COLO668 (cell line): Measurements from ENCODE around the gene PDE10A.
"Not testable (repeated sequence)": the region's sequence is repeated elsewhere in the genome, so short reads cannot be mapped to it uniquely, and the experiment has no call there.

Experiments used
- DNase-seq: peaks from one replicate; lab custom pipeline; 2025; ENCODE audit not compliant: unreplicated experiment; lab: John Stamatoyannopoulos, UW

PDE10A gene

DNA sequence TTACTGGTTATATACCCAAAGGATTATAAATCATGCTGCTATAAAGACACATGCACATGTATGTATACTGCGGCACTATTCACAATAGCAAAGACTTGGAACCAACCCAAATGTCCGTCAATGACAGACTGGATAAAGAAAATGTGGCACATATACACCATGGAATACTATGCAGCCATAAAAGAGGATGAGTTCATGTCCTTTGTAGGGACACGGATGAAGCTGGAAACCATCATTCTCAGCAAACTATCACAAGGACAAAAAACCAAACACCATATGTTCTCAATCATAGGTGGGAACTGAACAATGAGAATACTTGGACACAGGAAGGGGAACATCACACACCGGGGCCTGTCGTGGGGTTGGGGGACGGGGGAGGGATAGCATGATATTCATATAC lies 104.9 kb downstream of the PDE10A start:
- not testable (repeated sequence) for DNase-seq

DNA sequence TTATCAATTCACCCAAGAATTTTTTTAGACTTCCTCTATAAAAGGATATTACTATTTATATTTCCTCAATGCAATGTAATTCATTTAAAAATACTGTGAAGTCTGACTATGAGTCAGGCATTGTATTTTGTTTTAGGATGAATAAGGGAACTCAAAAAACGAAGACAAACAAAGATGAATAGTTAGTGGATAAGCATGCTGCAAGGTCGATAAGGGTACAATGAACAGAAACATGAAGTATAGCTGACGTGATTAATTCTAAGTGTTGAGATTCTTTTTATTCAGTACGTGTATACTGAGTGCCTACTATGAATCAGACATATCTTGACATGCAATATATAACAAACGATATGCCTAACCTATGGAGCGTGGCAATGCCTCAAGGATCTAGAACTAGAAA lies 105.4 kb downstream of the PDE10A start:
- no peak for DNase-seq

DNA sequence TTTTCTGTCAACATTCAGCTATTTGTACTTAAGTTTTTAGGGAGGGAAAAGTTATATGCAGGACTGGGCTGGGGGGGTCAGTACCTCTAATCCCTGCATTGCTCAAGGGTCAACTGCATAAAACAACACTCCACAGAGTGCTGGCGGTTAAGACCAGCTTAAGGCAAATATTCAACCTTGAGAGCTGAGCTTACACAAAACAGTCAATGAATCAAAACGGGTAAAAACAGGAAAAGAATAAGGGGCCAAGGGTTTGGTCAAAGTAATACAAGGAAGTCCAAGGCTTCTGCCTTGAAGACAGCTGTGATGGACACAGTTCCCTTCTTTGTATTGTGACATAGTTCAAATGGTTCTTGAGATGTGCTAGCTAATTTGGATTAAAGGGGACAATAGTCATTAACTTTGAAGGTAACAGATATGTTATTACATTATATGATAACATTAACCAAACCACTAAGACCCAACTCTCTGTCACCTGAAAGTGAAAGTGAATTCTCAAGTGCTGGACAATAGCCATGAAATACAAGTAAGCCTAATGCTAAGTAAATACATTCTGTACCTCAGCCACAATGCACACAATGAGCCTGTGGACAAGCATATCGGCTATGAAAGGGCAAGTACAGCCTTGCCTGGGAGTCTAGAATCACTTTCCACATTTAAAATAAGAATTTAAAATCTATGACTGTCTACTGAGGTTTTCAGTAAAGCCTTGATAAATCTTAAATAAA lies 106.8 kb downstream of the PDE10A start:
- DNase-seq = peak; percentile 47

DNA sequence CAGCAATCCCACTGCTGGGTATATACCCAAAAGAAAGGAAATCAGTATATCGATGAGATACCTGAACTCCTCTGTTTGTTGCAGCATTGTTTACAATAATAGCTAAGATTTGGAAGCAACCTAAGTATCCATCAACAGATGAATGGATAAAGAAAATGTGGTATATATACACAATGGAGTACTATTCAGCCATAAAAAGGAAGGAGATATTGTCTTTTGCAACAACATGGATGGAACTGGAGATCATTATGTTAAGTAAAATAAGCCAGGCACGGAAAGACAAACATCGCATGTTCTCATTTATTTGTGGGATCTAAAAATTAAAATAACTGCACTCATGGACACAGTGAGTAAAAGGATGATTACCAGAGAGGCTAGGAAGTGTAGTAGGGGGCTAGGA lies 108.4 kb downstream of the PDE10A start:
- DNase-seq = not testable (repeated sequence)

DNA sequence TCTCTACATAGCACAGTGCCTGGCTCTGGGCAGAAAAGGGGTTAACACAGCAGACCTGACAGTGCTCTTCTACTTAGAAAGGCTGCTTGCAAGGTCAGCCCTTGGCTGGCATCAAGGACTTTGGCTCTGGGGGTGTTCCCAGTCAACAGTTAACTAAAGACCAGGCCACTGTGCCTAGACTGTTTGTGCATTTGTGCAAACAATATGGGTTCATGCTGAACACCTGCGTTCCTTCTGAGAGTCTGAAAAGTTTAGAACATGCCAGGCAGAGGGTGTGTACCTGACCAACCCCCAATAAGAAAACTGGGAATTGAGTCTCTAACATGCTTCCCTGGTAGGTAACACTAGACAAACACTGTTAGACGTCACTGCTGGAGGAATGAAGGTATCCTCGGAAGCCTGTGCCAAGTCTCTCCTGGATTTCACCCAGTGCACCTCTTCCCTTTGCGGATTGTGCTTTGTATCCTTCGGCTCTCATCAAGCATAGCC lies 110.7 kb downstream of the PDE10A start:
- DNase-seq = no peak

DNA sequence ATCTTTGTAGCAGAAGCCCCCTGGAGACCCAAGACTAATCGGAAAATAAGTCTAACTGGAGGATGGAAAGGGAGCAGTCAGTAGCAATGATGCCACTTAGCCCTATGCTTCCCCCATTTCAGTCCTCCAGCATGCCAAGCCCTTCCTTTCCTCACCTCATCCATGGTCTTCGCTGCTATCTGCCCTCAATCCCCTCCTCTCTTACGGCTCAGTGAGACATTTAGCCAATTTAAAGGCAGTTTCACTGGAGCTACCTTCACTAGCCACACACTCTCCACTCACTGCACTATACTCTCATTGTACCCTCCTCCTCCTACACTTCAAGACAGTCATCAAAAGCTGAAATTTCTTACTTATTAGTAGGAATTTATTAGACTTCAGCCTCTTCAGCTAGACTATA lies 111.2 kb downstream of the PDE10A start:
- no peak for DNase-seq

DNA sequence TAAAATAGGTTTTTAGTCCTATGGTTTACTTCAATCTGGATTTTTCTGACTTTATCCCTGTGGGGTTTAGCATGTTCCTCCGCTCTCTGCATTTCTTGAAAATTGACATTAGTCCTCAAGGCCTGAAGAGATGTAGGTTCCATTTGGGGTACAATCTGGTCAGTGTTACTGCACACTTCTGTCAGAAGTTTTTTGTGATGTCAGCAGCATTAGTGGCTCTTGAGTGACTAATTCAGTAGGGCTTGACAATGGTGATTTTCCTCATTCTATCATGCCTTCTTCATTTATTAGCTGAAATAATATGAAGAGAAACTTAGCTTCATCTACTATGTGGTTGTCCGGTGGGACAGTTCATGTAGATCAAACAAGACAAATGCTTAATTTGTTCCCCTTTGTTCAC lies 114.6 kb downstream of the PDE10A start:
- DNase-seq = no peak

DNA sequence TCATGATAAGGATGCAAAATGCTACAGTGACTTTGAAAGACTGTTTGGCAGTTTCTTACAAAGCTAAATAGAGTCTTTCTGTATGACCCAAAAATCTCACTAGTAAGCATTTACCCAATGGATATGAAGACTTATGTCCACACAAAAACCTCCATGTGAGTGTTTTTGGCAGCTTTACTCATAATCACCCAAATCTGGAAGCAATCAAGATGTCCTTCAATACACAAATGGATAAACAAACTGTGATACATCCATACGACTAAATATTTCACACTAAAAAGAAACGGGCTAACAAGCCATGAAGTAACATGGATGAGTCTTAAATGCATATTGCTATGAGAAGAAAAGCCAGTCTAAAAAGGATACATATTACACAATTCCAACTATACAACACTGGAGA lies 117.2 kb downstream of the PDE10A start:
- no peak for DNase-seq

DNA sequence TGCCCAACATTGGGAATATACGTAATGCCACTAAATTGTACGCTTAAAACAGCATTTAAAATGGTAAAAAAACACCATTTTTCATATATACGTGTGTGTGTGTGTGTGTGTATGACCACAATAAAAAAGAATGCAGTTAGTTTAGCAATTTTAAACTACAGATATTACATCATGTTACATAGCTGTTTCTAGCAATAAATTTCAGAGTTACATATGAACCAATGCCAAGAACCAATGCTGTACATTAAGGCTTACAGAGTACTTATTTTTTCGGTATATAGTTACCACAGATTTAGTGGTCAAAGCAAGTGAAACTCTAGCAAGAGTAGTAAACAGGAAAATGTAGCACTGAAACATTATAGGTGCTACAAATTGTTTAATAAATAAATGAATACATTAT lies 119.3 kb downstream of the PDE10A start:
- no peak for DNase-seq

DNA sequence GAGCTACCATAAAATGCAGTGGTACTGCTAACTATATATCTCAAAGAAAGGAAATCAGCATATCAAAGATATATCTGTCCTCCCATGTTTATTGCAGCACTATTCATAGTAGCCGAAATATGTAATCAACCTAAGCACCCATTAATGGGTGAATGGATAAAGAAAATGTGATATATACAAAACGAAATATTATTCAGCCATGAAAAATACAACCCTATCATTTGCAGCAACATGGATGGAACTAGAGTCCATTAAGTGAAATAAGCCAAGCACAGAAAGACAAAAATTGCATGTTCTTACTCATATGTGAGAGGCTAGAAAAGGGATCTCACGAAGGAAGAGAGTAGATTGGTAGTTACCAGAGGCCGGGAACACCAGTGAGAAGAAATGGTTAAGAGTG lies 126.1 kb downstream of the PDE10A start:
- no peak for DNase-seq

DNA sequence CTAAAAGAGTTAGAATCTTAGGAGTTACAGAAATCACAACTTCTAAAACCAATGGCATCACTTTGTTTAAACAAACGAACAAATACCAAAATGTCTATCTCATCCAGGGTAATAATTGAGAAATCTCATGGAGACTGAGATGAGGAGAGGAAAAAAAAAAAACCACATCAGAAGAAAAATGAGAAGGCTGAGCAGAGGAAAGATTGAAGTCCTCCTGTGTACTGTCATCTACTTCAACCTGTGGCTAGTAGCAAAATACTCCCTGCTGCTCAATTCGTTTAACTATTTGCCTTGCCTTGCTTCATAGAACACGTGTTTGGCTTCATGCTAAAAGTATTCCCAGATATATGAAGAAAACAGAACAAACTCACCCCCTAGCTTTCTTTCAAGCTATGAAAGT lies 143.7 kb downstream of the PDE10A start:
- DNase-seq = no peak

DNA sequence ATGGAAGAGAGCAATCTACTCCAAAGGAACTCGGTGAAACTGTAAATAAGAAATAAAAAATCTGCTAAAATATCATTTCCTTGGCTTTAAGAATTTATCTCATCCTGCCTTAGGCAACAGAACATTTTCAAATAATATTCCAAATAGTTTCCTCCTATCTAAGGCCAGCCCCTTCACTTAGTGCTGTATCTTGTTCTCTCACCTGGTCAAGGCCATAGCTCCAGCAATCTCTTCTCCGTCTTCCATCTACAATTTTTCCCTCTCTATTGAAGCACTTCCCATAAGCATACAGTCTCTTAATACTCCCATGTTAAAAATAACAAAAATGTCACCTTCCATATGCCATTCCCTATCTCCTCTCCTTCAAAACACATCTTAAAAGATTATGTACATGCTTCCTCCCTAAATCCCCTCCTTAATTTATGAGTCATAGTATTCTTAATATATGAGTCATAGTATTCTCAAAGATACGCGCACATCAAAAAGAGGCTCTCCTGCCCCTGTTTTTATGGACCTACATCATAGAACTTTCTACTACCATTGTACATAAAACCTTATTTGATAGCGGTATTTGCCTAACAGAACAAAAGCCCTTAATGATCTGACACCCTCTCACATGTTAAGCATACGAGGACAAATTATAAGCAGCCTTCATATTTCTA lies 146.9 kb downstream of the PDE10A start:
- no peak for DNase-seq

DNA sequence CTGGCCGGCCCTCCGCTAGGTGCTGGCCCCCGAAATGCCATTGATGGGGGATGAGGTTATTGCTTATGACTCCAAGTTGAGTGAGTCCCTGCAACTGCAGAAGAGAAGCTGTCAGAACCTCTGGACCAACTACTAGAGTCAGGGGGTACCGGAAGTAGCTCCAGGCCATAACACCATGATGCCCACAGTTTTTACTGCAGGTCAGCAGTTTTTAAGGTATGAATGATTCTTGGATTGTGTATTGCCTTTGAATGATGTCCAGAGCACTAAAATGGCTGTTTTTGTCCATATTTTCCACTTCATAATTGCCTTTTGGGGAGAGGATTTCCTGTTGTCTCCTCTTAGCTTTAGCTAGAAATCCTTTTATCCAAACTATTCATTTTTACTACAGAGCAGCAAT lies 148.4 kb downstream of the PDE10A start:
- DNase-seq = no peak

DNA sequence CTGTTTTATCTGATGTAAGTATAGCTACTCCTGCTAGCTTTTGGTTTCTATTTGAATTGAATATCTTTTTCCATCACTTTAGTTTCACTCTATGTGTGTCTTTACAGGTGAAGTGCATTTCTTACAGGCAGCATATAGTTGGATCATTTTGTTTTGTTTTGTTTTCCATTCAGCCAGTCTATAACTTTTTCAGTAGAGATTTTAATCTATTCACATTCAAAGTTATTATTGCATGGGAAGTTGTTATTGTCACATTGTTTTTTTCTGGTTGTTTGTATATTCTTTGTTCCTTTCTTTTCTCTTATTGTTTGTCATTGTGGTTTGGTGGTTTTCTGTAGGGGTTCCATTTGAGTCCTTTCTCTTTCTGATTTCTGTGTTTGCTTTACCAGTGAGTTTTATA lies 151.2 kb downstream of the PDE10A start:
- DNase-seq = no peak

DNA sequence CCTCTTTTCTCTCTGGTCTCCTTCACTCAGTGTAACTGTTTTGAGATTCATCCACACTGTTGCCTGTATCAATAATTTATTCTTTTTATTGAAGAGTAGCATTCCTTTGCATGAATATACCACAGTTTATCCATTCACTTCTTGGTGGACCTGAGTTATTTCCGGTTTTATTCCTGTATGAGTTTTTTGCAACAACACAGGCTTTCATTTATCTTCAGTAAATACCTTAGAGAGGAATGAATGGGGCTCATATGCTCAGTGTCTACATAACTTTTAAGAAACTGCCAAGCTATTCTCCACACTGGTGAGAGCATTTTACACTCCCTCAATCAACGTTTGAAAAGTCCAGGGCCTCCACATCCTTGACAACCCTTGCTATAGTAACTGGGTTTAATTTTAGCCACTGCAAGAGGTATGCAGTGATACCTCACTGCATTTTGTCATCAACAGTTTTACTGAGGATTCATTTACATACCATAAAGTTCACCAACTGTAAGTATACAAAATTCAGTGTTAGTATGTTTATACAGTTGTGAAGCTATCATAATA lies 154.6 kb downstream of the PDE10A start:
- DNase-seq = no peak

DNA sequence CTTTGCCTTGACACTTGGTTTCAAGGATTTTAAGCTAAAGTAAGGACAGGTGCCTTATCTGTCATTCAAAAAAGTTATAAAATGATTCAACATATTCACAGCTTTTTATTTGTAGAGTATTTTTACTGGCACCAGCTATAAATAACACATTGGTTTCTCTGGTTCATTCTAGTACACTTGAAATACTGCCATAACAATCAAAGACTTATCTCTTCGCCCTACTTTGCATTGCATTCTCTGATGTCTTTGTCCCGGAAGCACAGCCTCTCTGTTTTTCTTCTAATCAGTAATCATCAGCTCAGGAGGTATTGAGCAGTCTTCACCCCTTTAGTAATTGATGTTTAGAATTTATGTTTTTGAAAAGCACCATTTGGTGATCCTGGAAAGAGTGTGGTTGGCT lies 156.4 kb downstream of the PDE10A start:
- DNase-seq = no peak

DNA sequence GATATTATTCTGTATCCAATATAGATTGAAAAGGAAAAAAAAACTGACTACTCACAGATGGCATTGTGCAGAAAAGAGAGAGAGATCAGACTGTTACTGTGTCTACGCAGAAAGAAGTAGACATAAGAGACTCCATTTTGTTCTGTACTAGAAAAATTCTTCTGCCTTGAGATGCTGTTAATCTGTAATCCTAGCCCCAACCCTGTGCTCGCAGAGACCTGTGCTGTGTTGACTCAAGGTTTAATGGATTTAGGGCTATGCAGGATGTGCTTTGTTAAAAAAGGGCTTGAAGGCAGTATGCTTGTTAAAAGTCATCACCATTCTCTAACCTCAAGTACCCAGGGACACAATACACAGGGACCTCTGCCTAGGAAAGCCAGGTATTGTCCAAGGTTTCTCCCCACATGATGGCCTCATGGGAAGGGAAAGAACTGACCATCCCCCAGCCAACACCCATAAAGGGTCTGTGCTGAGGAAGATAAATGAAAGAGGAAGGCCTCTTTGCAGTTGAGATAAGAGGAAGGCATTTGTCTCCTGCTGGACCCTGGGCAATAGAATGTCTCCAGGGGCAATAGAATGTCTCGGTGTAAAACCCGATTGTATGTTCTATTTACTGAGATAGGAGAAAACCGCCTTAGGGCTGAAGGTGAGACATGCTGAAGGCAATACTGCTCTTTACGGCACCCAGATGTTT lies 162.7 kb downstream of the PDE10A start:
- peak; percentile 29 for DNase-seq

DNA sequence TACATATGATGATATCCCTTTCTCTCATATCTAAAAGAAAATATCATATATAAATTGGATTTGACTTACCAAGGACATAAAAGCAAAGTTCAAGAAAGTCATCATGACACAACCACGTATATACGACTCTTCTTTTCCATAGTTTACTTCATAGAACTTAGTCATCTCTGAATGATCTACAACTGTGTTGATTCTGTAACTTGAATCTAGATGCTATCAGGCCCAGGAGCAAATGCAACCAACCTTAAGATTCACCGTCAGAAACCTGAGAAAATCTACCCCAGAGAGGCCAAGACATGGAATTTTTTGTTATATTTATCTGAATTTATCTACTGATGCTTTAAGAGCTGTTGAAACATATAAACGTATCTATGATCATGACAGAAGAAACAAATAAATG lies 165.6 kb downstream of the PDE10A start:
- DNase-seq = no peak

DNA sequence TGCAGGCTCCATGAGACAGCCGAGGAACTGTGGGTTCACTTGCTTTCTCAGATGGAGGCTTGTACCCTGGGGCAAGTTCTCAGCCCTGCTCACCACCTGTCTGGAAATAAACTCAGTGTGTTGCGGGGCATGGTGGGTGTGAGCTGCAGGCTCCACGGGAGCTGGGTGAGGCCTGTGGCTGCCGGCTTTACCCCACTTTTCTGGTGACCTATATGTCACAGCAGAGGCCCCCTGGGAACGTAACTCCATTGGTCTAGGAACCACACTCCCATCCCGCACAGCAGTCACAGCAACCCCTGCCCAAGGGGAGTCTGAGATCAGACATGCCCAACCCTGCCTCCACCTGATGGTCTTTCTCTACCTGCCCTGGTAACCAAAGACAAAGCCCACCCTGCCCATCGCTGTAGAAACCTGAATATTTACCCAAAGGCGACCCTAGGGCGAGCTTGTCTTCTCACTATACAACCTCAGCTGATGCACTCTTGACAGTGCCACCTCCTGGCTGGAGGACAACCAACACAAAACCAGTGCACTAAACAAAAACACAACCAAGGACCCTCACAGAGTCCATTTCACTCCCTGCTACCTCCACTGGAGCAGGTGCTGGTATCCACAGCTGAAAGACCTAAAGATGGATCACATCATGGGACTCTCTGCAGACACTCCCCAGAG lies 174.3 kb downstream of the PDE10A start:
- DNase-seq = no peak

DNA sequence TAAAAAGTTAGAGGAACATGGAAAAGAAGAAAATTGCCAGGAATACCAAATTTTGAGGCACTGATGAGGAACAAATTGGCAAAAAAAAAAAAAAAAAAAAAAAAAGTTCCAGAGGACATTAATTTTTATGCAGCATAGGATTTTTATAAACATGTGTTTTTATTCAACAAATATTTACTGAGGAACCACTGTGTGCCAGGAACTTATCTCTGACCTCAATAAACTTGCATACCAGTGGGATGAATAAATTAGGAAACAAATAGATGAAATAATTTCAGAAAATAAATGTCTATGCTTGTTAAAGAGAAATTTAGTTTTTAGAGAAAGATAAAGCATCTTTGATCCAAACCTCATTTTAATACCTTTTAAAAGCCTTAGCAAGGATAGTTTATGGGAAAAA lies 175.1 kb downstream of the PDE10A start:
- no peak for DNase-seq

DNA sequence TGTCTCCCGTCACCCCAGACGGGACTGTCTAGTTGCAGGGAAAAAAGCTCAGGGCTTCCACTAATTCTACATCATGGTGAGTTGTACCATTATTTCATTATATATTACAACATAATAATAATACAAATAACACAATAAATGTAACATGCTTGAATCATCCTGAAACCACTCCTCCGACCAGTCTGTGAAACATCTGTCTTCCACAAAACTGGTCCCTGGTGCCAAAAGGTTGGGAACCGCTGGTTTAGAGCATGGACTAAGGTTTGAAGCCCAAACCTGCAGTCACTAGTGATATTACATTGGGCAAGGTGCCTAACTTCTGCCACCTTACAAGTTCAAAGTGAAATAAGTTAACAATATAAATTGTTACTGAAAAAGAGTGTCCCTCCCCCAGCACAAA lies 175.7 kb downstream of the PDE10A start:
- no peak for DNase-seq
